Neural progenitor cell (in vitro differentiated cells): ENCODE data around the gene RPH3AL. TPM values are rescaled to one million over a fixed set of nuclear protein-coding genes. Genes with fewer than 3 reads are reported as not detected.
A peak's percentile ranks its signal among the peaks of the same experiment; 100 is the strongest.

Experiments
- DNase-seq: peaks from one replicate; pipeline ENCODE4 v3.0.0-alpha.2; 2016; ENCODE audit warnings: low spot score
- H2AFZ ChIP-seq: fragments of 200-600 bp; sonication (generic); replicated peaks from 2 replicates; pipeline ENCODE4 v1.6.1; 2016; ENCODE audit warnings: antibody characterized with exemption
- H3F3A ChIP-seq: fragments of 200-600 bp; sonication (generic); 2 replicates; pipeline ENCODE4 v1.6.1; 2016; ENCODE audit warnings: antibody characterized with exemption, low read depth
- H3K27ac ChIP-seq: fragments of 200-600 bp; sonication (generic); 2 replicates; pipeline ENCODE4 v1.5.1; 2016; ENCODE audit warnings: mild to moderate bottlenecking
- H3K27me3 ChIP-seq: fragments of 200-600 bp; sonication (generic); 2 replicates; pipeline ENCODE4 v1.6.1; 2016; ENCODE audit warnings: mild to moderate bottlenecking, moderate library complexity
- H3K36me3 ChIP-seq: fragments of 200-600 bp; sonication (generic); 2 replicates; pipeline ENCODE4 v1.5.1; 2016
- H3K4me1 ChIP-seq: fragments of 200-600 bp; sonication (generic); 2 replicates; pipeline ENCODE4 v1.6.1; 2016; ENCODE audit warnings: mixed run types
- H3K4me2 ChIP-seq: fragments of 200-600 bp; sonication (generic); 2 replicates; pipeline ENCODE4 v1.6.1; 2016
- H3K4me3 ChIP-seq: fragments of 200-600 bp; sonication (generic); 2 replicates; pipeline ENCODE4 v1.5.1; 2016
- H3K79me2 ChIP-seq: fragments of 200-600 bp; sonication (generic); 2 replicates; pipeline ENCODE4 v1.6.1; 2016; ENCODE audit warnings: low read depth
- H3K9ac ChIP-seq: fragments of 200-600 bp; sonication (generic); 2 replicates; pipeline ENCODE4 v1.6.1; 2016
- H3K9me3 ChIP-seq: fragments of 200-600 bp; sonication (generic); 2 replicates; pipeline ENCODE4 v1.5.1; 2016; ENCODE audit warnings: low read depth
- H4K20me1 ChIP-seq: fragments of 200-600 bp; sonication (generic); 2 replicates; pipeline ENCODE4 v1.6.1; 2016; ENCODE audit warnings: low read depth
- H3K27ac Mint-ChIP-seq: 3 replicates; pipeline ENCODE4 v1.8.0; 2021; ENCODE audit warnings: mixed read lengths
- H3K27me3 Mint-ChIP-seq: 2 replicates; pipeline ENCODE4 v1.8.0; 2022; ENCODE audit warnings: low read depth, mild to moderate bottlenecking, inconsistent platforms, moderate library complexity, mixed read lengths; ENCODE audit not compliant: insufficient read depth
- H3K36me3 Mint-ChIP-seq: 3 replicates; pipeline ENCODE4 v1.8.0; 2021; ENCODE audit warnings: mixed read lengths
- H3K4me1 Mint-ChIP-seq: 3 replicates; pipeline ENCODE4 v1.8.0; 2021; ENCODE audit warnings: mixed read lengths
- H3K4me3 Mint-ChIP-seq: 3 replicates; pipeline ENCODE4 v1.8.0; 2021; ENCODE audit warnings: mild to moderate bottlenecking, moderate library complexity, mixed read lengths
- H3K9me3 Mint-ChIP-seq: 3 replicates; pipeline ENCODE4 v1.8.0; 2020; ENCODE audit warnings: mixed read lengths
- EZH2 ChIP-seq: fragments of 200-600 bp; sonication (generic); IDR thresholded peaks from 2 replicates; pipeline ENCODE4 v1.6.1; 2017; ENCODE audit warnings: antibody characterized with exemption, mild to moderate bottlenecking, moderate library complexity
- EZH2phosphoT487 ChIP-seq: fragments of 200-600 bp; sonication (generic); IDR thresholded peaks from 2 replicates; pipeline ENCODE4 v1.6.1; 2017; ENCODE audit warnings: antibody characterized with exemption
- total RNA-seq: library from RNA; depleted of rRNA; stranded (reverse); fragments of >200 nt; gene quantifications from 2 replicates; pipeline ENCODE4 v1.2.3, GENCODE V29; 2015; ENCODE audit warnings: low replicate concordance
- TF ChIP-seq, protein P1 (sequence below): fragments of 200-600 bp; sonication (generic); IDR thresholded peaks from 2 replicates; pipeline ENCODE4 v1.5.1; 2017; ENCODE audit warnings: antibody characterized with exemption, mild to moderate bottlenecking

The RPH3AL gene, protein sequence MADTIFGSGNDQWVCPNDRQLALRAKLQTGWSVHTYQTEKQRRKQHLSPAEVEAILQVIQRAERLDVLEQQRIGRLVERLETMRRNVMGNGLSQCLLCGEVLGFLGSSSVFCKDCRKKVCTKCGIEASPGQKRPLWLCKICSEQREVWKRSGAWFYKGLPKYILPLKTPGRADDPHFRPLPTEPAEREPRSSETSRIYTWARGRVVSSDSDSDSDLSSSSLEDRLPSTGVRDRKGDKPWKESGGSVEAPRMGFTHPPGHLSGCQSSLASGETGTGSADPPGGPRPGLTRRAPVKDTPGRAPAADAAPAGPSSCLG
- total RNA-seq, result 7.5 TPM in 2 replicates

DNA sequence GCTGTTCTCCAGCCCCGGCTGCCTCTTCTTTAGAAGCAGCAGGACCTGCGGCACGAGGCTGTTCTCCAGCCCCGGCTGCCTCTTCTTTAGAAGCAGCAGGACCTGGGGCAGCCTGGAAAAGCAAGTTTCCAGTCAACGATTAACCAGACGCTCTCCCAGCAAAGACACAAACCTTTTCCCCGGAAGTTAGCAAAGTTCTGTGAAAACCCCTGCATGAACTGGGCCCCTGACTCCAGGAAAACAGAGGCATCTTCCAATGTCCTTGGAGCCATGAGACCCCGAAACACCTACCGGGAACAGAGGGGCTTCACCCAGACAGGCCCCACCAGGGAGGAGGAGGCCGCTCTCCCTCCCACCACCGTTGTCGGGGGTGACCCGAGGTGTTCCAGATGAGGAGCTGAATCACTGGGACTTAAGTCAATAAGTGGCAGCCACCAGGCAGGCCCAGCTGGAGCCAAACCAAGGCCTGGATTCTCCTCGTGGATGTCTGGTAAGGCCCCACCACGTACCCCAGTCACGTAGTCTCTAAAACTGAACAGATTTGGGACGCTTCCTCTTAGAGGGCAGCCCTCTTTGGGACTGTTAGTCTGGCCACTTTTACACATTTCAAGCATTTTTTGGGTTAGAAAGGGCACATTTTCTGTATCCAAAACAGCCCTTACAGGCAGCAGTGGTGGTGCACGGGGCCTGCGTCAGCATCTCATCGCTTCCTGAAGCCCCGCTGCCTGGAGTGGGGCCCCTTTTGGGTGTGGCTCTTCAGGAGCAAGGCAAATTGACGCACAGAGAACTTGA lies at the start of gene RPH3AL:
Gene RPH3AL (minus strand): TSS at position 387 of the 792 bp plus-strand sequence. CDS start 25,264 bp downstream, outside the sequence.
- Mint-ChIP-seq H3K4me1 (peaks cover 62% of the 10 kb centered on the region), H3K9me3 (peaks cover 9% of the 10 kb centered on the region), H3K4me3 (peak within 1 kb of the TSS; percentile 62), H3K27me3 (peaks cover 10% of the 10 kb centered on the region), H3K27ac (peak within 1 kb of the TSS; percentile 98), H3K36me3 (peaks cover 2% of the 10 kb centered on the region)
- Histone ChIP-seq H3K4me2 (peak within 1 kb of the TSS; percentile 71), H3K9me3 (no peaks in the 10 kb centered on the region), H3K27me3 (no peaks in the 10 kb centered on the region), H3K4me3 (no peak within 1 kb of the TSS), H3F3A (peaks cover 16% of the 10 kb centered on the region), H3K4me1 (peaks cover 34% of the 10 kb centered on the region), H4K20me1 (no peaks in the 10 kb centered on the region), H3K36me3 (no peaks in the 10 kb centered on the region), H3K79me2 (no peaks in the 10 kb centered on the region), H3K9ac (no peak within 1 kb of the TSS), H3K27ac (peak within 1 kb of the TSS; percentile 62), H2AFZ (peak within 1 kb of the TSS; percentile 59)
- TF ChIP-seq, protein P1, sequence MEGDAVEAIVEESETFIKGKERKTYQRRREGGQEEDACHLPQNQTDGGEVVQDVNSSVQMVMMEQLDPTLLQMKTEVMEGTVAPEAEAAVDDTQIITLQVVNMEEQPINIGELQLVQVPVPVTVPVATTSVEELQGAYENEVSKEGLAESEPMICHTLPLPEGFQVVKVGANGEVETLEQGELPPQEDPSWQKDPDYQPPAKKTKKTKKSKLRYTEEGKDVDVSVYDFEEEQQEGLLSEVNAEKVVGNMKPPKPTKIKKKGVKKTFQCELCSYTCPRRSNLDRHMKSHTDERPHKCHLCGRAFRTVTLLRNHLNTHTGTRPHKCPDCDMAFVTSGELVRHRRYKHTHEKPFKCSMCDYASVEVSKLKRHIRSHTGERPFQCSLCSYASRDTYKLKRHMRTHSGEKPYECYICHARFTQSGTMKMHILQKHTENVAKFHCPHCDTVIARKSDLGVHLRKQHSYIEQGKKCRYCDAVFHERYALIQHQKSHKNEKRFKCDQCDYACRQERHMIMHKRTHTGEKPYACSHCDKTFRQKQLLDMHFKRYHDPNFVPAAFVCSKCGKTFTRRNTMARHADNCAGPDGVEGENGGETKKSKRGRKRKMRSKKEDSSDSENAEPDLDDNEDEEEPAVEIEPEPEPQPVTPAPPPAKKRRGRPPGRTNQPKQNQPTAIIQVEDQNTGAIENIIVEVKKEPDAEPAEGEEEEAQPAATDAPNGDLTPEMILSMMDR, result no peak
- TF ChIP-seq EZH2phosphoT487 (no peak), EZH2 (no peak)
- peak; percentile 67 for DNase-seq

DNA sequence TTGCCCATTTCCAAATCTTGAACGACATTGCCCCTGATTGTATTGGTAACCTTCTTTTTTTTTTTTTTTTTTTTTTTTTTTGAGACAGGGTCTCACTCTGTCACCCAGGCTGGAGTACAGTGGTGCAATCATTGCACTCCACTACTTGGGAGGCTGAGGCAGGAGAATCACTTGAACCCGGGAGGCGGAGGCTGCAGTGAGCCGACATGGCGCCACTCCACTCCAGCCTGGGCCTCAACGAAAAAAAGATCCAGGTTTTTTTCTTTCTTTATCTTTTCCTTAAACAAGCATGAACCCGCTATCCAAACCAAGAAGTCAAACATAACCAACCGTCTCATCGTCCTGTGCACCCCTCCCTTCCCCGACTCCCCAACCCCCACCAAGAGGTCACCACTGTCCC lies 47.6 kb upstream of the RPH3AL start:
- no peak overlapping the region for H3K4me3 ChIP-seq
- Mint-ChIP-seq H3K4me3 (no peak overlapping the region), H3K27me3 (peaks cover 9% of the 10 kb centered on the region), H3K4me1 (no peaks in the 10 kb centered on the region), H3K9me3 (peaks cover 2% of the 10 kb centered on the region), H3K36me3 (no peaks in the 10 kb centered on the region), H3K27ac (no peak overlapping the region)
- no peaks in the 10 kb centered on the region for H3F3A ChIP-seq
- no peaks in the 10 kb centered on the region for H3K79me2 ChIP-seq
- no peak overlapping the region for H2AFZ ChIP-seq
- peaks cover 16% of the 10 kb centered on the region for H3K27me3 ChIP-seq
- no peaks in the 10 kb centered on the region for H3K36me3 ChIP-seq
- no peaks in the 10 kb centered on the region for H4K20me1 ChIP-seq
- no peaks in the 10 kb centered on the region for H3K4me1 ChIP-seq
- H3K9ac ChIP-seq, result no peak overlapping the region
- no peak for DNase-seq
- H3K4me2 ChIP-seq, result no peak overlapping the region
- no peaks in the 10 kb centered on the region for H3K9me3 ChIP-seq
- no peak overlapping the region for H3K27ac ChIP-seq
- TF ChIP-seq EZH2 (no peak), EZH2phosphoT487 (no peak)
- TF ChIP-seq, protein P1, result no peak

DNA sequence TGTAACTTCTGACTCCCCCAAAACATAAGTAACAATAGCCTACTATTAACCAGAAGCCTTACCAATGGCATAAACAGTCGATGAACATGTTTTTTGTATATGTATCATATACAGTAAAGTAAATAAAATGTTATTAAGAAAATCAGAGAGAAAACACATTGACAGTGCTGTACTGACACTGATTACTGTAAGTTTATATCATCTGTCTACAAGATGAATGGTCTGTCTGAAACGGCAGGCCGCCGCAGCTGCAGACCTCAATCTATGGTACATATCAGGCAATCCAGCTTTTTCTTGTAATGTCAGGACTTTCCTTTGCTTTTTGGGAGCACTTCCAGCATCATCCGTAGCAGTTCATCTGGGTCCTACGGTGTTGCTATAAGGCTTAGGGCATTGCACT lies 44.2 kb upstream of the RPH3AL start:
- Histone ChIP-seq H3K4me3 (no peak overlapping the region), H3K4me1 (no peaks in the 10 kb centered on the region), H3K36me3 (no peaks in the 10 kb centered on the region), H2AFZ (no peak overlapping the region), H3K4me2 (no peak overlapping the region), H3K9me3 (no peaks in the 10 kb centered on the region), H3K9ac (no peak overlapping the region), H3F3A (no peaks in the 10 kb centered on the region), H3K27me3 (peaks cover 9% of the 10 kb centered on the region), H3K79me2 (no peaks in the 10 kb centered on the region), H3K27ac (no peak overlapping the region), H4K20me1 (no peaks in the 10 kb centered on the region)
- peaks cover 4% of the 10 kb centered on the region for H3K4me1 Mint-ChIP-seq
- H3K4me3 Mint-ChIP-seq, result no peak overlapping the region
- H3K36me3 Mint-ChIP-seq, result no peaks in the 10 kb centered on the region
- no peaks in the 10 kb centered on the region for H3K9me3 Mint-ChIP-seq
- TF ChIP-seq EZH2, result no peak
- TF ChIP-seq EZH2phosphoT487, result no peak
- TF ChIP-seq, protein P1, result no peak
- peaks cover 6% of the 10 kb centered on the region for H3K27me3 Mint-ChIP-seq
- no peak for DNase-seq
- no peak overlapping the region for H3K27ac Mint-ChIP-seq
